Measurements from ENCODE around the gene VENTX.

The VENTX gene

GRCh38 chr10:133202778-133203651 lies 34.6 kb upstream of the VENTX start:
- no peak for DNase-seq

- DNase-seq = no peak
Measured at GRCh38 chr10:133203652-133204195, 33.9 kb upstream of the VENTX start.

GRCh38 chr10:133204226-133205015 lies 33.2 kb upstream of the VENTX start:
- no peak for DNase-seq

- DNase-seq = no peak
Measured at GRCh38 chr10:133205146-133205545, 32.5 kb upstream of the VENTX start.

- DNase-seq = no peak
Measured at GRCh38 chr10:133206356-133207040, 31.2 kb upstream of the VENTX start.

- DNase-seq = no peak
Measured at GRCh38 chr10:133207041-133207600, 30.5 kb upstream of the VENTX start.

GRCh38 chr10:133207627-133208026 lies 30.0 kb upstream of the VENTX start:
- DNase-seq = no peak

- no peak for DNase-seq
Measured at GRCh38 chr10:133208466-133208865, 29.2 kb upstream of the VENTX start.

- no peak for DNase-seq
Measured at GRCh38 chr10:133209117-133209516, 28.5 kb upstream of the VENTX start.

- no peak for DNase-seq
Measured at GRCh38 chr10:133209641-133210040, 28.0 kb upstream of the VENTX start.

GRCh38 chr10:133210398-133211140 lies 27.1 kb upstream of the VENTX start:
- DNase-seq = no peak

- DNase-seq = no peak
Measured at GRCh38 chr10:133211141-133211830, 26.4 kb upstream of the VENTX start.

GRCh38 chr10:133211959-133212852 lies 25.4 kb upstream of the VENTX start:
- DNase-seq = no peak

GRCh38 chr10:133212853-133213494 lies 24.7 kb upstream of the VENTX start:
- no peak for DNase-seq

GRCh38 chr10:133213641-133214467 lies 23.8 kb upstream of the VENTX start:
- no peak for DNase-seq

GRCh38 chr10:133214468-133215410 lies 22.9 kb upstream of the VENTX start:
- no peak for DNase-seq

GRCh38 chr10:133215586-133215985 lies 22.1 kb upstream of the VENTX start:
- DNase-seq = no peak

- no peak for DNase-seq
Measured at GRCh38 chr10:133216776-133217175, 20.9 kb upstream of the VENTX start.

Measured in DMS53 (cell line).